HEK293 (cell line): ENCODE measurements around the gene ASMTL.

Source experiments
- CTCF ChIA-PET: fragments of 350-600 bp; formaldehyde crosslinking; extraction: SDS; loops from one replicate; lab custom pipeline; 2021; ENCODE audit warnings: antibody characterized with exemption; lab: Yijun Ruan, JAX
- POLR2A ChIA-PET: fragments of 300-600 bp; formaldehyde crosslinking; extraction: SDS; loops from one replicate; lab custom pipeline; 2020; ENCODE audit warnings: antibody characterized with exemption, inconsistent platforms; lab: Yijun Ruan, JAX
- H3K27ac ChIP-seq: fragments of 200-500 bp; sonication (Bioruptor generic); 2 replicates; pipeline ENCODE4 v1.5.1; 2014; ENCODE audit warnings: low read depth, low read length, control low read depth, inconsistent platforms; ENCODE audit errors: extremely low read depth
- H3K36me3 ChIP-seq, 2 experiments: fragments of 200-500 bp in 1 of 2; sonication (Bioruptor generic) in 1 of 2; 1 replicate in 1 of 2; 2 replicates in 1 of 2; pipeline ENCODE4 v1.5.1; 2014 to 2017; ENCODE audit warnings: inconsistent platforms in 2 of 2, low read length in 2 of 2; ENCODE audit not compliant: control insufficient read depth in 2 of 2, insufficient read depth in 1 of 2
- H3K4me1 ChIP-seq: fragments of 200-500 bp; sonication (Bioruptor generic); 2 replicates; pipeline ENCODE4 v1.5.1; 2014; ENCODE audit warnings: mild to moderate bottlenecking, low read length, inconsistent platforms; ENCODE audit not compliant: control insufficient read depth, insufficient read depth
- H3K4me3 ChIP-seq: 2 replicates; pipeline ENCODE4 v1.5.1; 2011; ENCODE audit warnings: low read depth, mild to moderate bottlenecking, control low read depth, low read length, moderate library complexity
- H3K9me3 ChIP-seq: fragments of 200-500 bp; sonication (Bioruptor generic); 2 replicates; pipeline ENCODE4 v1.5.1; 2014; ENCODE audit warnings: low read depth, low read length, inconsistent platforms; ENCODE audit not compliant: control insufficient read depth, insufficient read depth
- GLIS1 ChIP-seq: fragments of 450-650 bp; formaldehyde crosslinking; IDR thresholded peaks from 2 replicates; pipeline ENCODE4 v1.5.1; 2016; ENCODE audit warnings: missing biosample characterization, missing genetic modification characterization
- REST ChIP-seq: fragments of 450-650 bp; formaldehyde crosslinking; IDR thresholded peaks from 2 replicates; pipeline ENCODE4 v1.5.1; 2016; ENCODE audit warnings: missing biosample characterization, missing genetic modification characterization
- TSHZ1 ChIP-seq: fragments of 450-650 bp; formaldehyde crosslinking; IDR thresholded peaks from 2 replicates; pipeline ENCODE4 v1.5.1; 2016; ENCODE audit warnings: missing biosample characterization, missing genetic modification characterization, borderline replicate concordance
- ZBTB11 ChIP-seq: fragments of 450-650 bp; formaldehyde crosslinking; conservative IDR thresholded peaks from 2 replicates; pipeline ENCODE4 v1.5.1; 2016; ENCODE audit warnings: low read depth, missing biosample characterization, missing genetic modification characterization
- ZFHX2 ChIP-seq: fragments of 450-650 bp; formaldehyde crosslinking; conservative IDR thresholded peaks from 2 replicates; pipeline ENCODE4 v1.5.1; 2016; ENCODE audit warnings: missing biosample characterization, missing genetic modification characterization
- ZNF146 ChIP-seq: fragments of 450-650 bp; formaldehyde crosslinking; IDR thresholded peaks from 2 replicates; pipeline ENCODE4 v1.5.1; 2016; ENCODE audit warnings: missing biosample characterization, missing genetic modification characterization
- ZNF169 ChIP-seq: fragments of 450-650 bp; formaldehyde crosslinking; IDR thresholded peaks from 2 replicates; pipeline ENCODE4 v1.5.1; 2016; ENCODE audit warnings: missing biosample characterization, missing genetic modification characterization
- ZNF18 ChIP-seq: fragments of 450-650 bp; formaldehyde crosslinking; IDR thresholded peaks from 2 replicates; pipeline ENCODE4 v1.5.1; 2016; ENCODE audit warnings: missing biosample characterization, missing genetic modification characterization
- ZNF391 ChIP-seq: fragments of 450-650 bp; formaldehyde crosslinking; IDR thresholded peaks from 2 replicates; pipeline ENCODE4 v1.5.1; 2016; ENCODE audit warnings: low read depth, missing biosample characterization, missing genetic modification characterization, borderline replicate concordance
- ZNF488 ChIP-seq: fragments of 450-650 bp; formaldehyde crosslinking; IDR thresholded peaks from 2 replicates; pipeline ENCODE4 v1.5.1; 2016; ENCODE audit warnings: missing biosample characterization, missing genetic modification characterization
- ZNF501 ChIP-seq: fragments of 450-650 bp; formaldehyde crosslinking; IDR thresholded peaks from 2 replicates; pipeline ENCODE4 v1.5.1; 2016; ENCODE audit warnings: missing biosample characterization, missing genetic modification characterization
- ZNF555 ChIP-seq: fragments of 450-650 bp; formaldehyde crosslinking; conservative IDR thresholded peaks from 2 replicates; pipeline ENCODE4 v1.5.1; 2017; ENCODE audit warnings: missing biosample characterization, mild to moderate bottlenecking, missing genetic modification characterization, inconsistent platforms
- ZNF558 ChIP-seq: fragments of 450-650 bp; formaldehyde crosslinking; IDR thresholded peaks from 2 replicates; pipeline ENCODE4 v1.5.1; 2016; ENCODE audit warnings: missing biosample characterization, missing genetic modification characterization
- ZNF560 ChIP-seq: fragments of 450-650 bp; formaldehyde crosslinking; IDR thresholded peaks from 2 replicates; pipeline ENCODE4 v1.5.1; 2017; ENCODE audit warnings: missing biosample characterization, missing genetic modification characterization, borderline replicate concordance
- ZNF585B ChIP-seq: fragments of 450-650 bp; formaldehyde crosslinking; IDR thresholded peaks from 2 replicates; pipeline ENCODE4 v1.5.1; 2016; ENCODE audit warnings: missing biosample characterization, missing genetic modification characterization
- ZNF596 ChIP-seq: fragments of 450-650 bp; IDR thresholded peaks from 2 replicates; pipeline ENCODE4 v1.5.0; 2018; ENCODE audit warnings: missing biosample characterization, mild to moderate bottlenecking, missing genetic modification characterization, moderate library complexity
- ZNF600 ChIP-seq: fragments of 450-650 bp; formaldehyde crosslinking; IDR thresholded peaks from 2 replicates; pipeline ENCODE4 v1.5.1; 2016; ENCODE audit warnings: missing biosample characterization, missing genetic modification characterization
- ZNF623 ChIP-seq: fragments of 450-650 bp; formaldehyde crosslinking; IDR thresholded peaks from 2 replicates; pipeline ENCODE4 v1.5.1; 2016; ENCODE audit warnings: missing biosample characterization, missing genetic modification characterization
- ZNF654 ChIP-seq: fragments of 450-650 bp; formaldehyde crosslinking; IDR thresholded peaks from 2 replicates; pipeline ENCODE4 v1.5.1; 2016; ENCODE audit warnings: low read depth, missing biosample characterization, missing genetic modification characterization
- ZNF677 ChIP-seq: fragments of 450-650 bp; IDR thresholded peaks from 2 replicates; pipeline ENCODE4 v1.5.0; 2018; ENCODE audit warnings: missing biosample characterization, mild to moderate bottlenecking, missing genetic modification characterization, moderate library complexity
- ZNF792 ChIP-seq: fragments of 450-650 bp; formaldehyde crosslinking; IDR thresholded peaks from 2 replicates; pipeline ENCODE4 v1.5.1; 2016; ENCODE audit warnings: missing biosample characterization, missing genetic modification characterization

Gene ASMTL

GRCh38 chrX:1465286-1466231 lies 12.8 kb upstream of the ASMTL start:
- no peak overlapping the region for H3K4me3 ChIP-seq
- POLR2A ChIA-PET, result no interaction called here
- H3K36me3 ChIP-seq, result no peaks in the 10 kb centered on the region
- no peak for TF ChIP-seq ZNF146 (tag by site-specific recombination)
- TF ChIP-seq ZNF623 (tag by site-specific recombination), result no peak
- no peak for TF ChIP-seq ZNF560 (tag by site-specific recombination)
- TF ChIP-seq ZNF558 (tag by site-specific recombination), result no peak
- no peaks in the 10 kb centered on the region for H3K9me3 ChIP-seq
- CTCF ChIA-PET, result no interaction called here
- no peaks in the 10 kb centered on the region for H3K4me1 ChIP-seq
- H3K27ac ChIP-seq, result no peak overlapping the region

GRCh38 chrX:1464971-1465285 lies 12.2 kb upstream of the ASMTL start:
- no peak overlapping the region for H3K4me3 ChIP-seq
- CTCF ChIA-PET, result no interaction called here
- H3K27ac ChIP-seq, result no peak overlapping the region
- POLR2A ChIA-PET, result no interaction called here
- no peaks in the 10 kb centered on the region for H3K4me1 ChIP-seq
- no peaks in the 10 kb centered on the region for H3K36me3 ChIP-seq
- no peaks in the 10 kb centered on the region for H3K9me3 ChIP-seq
- no peak for TF ChIP-seq ZFHX2
- TF ChIP-seq TSHZ1 (tag by site-specific recombination), result no peak
- TF ChIP-seq ZNF654 (tag by site-specific recombination), result no peak
- TF ChIP-seq ZNF677 (tag by site-specific recombination), result no peak
- TF ChIP-seq ZNF501 (tag by site-specific recombination), result no peak
- no peak for TF ChIP-seq REST (tag by site-specific recombination)
- TF ChIP-seq ZNF596 (tag by site-specific recombination), result no peak
- no peak for TF ChIP-seq ZNF600 (tag by site-specific recombination)
- TF ChIP-seq GLIS1, result no peak
- TF ChIP-seq ZNF555 (tag by site-specific recombination), result no peak
- no peak for TF ChIP-seq ZNF792 (tag by site-specific recombination)
- TF ChIP-seq ZNF585B, result no peak
- no peak for TF ChIP-seq ZBTB11 (tag by site-specific recombination)
- no peak for TF ChIP-seq ZNF18
- no peak for TF ChIP-seq ZNF488
- no peak for TF ChIP-seq ZNF391
- TF ChIP-seq ZNF169, result no peak
